HEK293 (cell line): ENCODE data around the gene GLI1.

Experiments used
- AEBP2 ChIP-seq: fragments of 450-650 bp; formaldehyde crosslinking; IDR thresholded peaks from 2 replicates; pipeline ENCODE4 v1.5.1; 2016; ENCODE audit warnings: missing biosample characterization, missing genetic modification characterization, borderline replicate concordance
- ATF2 ChIP-seq: fragments of 450-650 bp; formaldehyde crosslinking; IDR thresholded peaks from 2 replicates; pipeline ENCODE4 v1.5.1; 2016; ENCODE audit warnings: missing biosample characterization, missing genetic modification characterization, low read depth
- BCL11A ChIP-seq: fragments of 450-650 bp; formaldehyde crosslinking; IDR thresholded peaks from 2 replicates; pipeline ENCODE4 v1.5.1; 2016; ENCODE audit warnings: low read depth, missing biosample characterization, missing genetic modification characterization
- GLIS1 ChIP-seq: fragments of 450-650 bp; formaldehyde crosslinking; IDR thresholded peaks from 2 replicates; pipeline ENCODE4 v1.5.1; 2016; ENCODE audit warnings: missing biosample characterization, missing genetic modification characterization
- IKZF3 ChIP-seq: fragments of 450-650 bp; IDR thresholded peaks from 2 replicates; pipeline ENCODE4 v1.5.0; 2018; ENCODE audit warnings: missing biosample characterization, mild to moderate bottlenecking, missing genetic modification characterization, moderate library complexity
- KLF1 ChIP-seq: fragments of 450-650 bp; formaldehyde crosslinking; IDR thresholded peaks from 2 replicates; pipeline ENCODE4 v1.5.1; 2016; ENCODE audit warnings: missing biosample characterization, missing genetic modification characterization
- OSR2 ChIP-seq: fragments of 450-650 bp; formaldehyde crosslinking; IDR thresholded peaks from 2 replicates; pipeline ENCODE4 v1.5.1; 2016; ENCODE audit warnings: missing biosample characterization, missing genetic modification characterization
- SCRT2 ChIP-seq: fragments of 450-650 bp; formaldehyde crosslinking; IDR thresholded peaks from 2 replicates; pipeline ENCODE4 v1.5.1; 2016; ENCODE audit warnings: missing biosample characterization, missing genetic modification characterization
- ZEB2 ChIP-seq: fragments of 450-650 bp; formaldehyde crosslinking; IDR thresholded peaks from 2 replicates; pipeline ENCODE4 v1.5.1; 2016; ENCODE audit warnings: missing biosample characterization, missing genetic modification characterization
- ZNF157 ChIP-seq: fragments of 450-650 bp; formaldehyde crosslinking; IDR thresholded peaks from 2 replicates; pipeline ENCODE4 v1.5.1; 2016; ENCODE audit warnings: missing biosample characterization, missing genetic modification characterization
- ZNF16 ChIP-seq: fragments of 450-650 bp; formaldehyde crosslinking; IDR thresholded peaks from 2 replicates; pipeline ENCODE4 v1.5.1; 2016; ENCODE audit warnings: low read depth, missing biosample characterization, missing genetic modification characterization
- ZNF18 ChIP-seq: fragments of 450-650 bp; formaldehyde crosslinking; IDR thresholded peaks from 2 replicates; pipeline ENCODE4 v1.5.1; 2016; ENCODE audit warnings: missing biosample characterization, missing genetic modification characterization
- ZNF214 ChIP-seq: fragments of 450-650 bp; formaldehyde crosslinking; IDR thresholded peaks from 2 replicates; pipeline ENCODE4 v1.5.1; 2017; ENCODE audit warnings: missing biosample characterization, mild to moderate bottlenecking, missing genetic modification characterization, borderline replicate concordance
- ZNF324 ChIP-seq: fragments of 450-650 bp; formaldehyde crosslinking; IDR thresholded peaks from 2 replicates; pipeline ENCODE4 v1.5.1; 2016; ENCODE audit warnings: missing biosample characterization, missing genetic modification characterization
- ZNF394 ChIP-seq: fragments of 450-650 bp; formaldehyde crosslinking; IDR thresholded peaks from 2 replicates; pipeline ENCODE4 v1.5.1; 2016; ENCODE audit warnings: missing biosample characterization, missing genetic modification characterization, mild to moderate bottlenecking, moderate library complexity, borderline replicate concordance
- ZNF449 ChIP-seq: fragments of 450-650 bp; formaldehyde crosslinking; IDR thresholded peaks from 2 replicates; pipeline ENCODE4 v1.5.1; 2017; ENCODE audit warnings: missing biosample characterization, mild to moderate bottlenecking, missing genetic modification characterization, moderate library complexity
- ZNF555 ChIP-seq: fragments of 450-650 bp; formaldehyde crosslinking; conservative IDR thresholded peaks from 2 replicates; pipeline ENCODE4 v1.5.1; 2017; ENCODE audit warnings: missing biosample characterization, mild to moderate bottlenecking, missing genetic modification characterization, inconsistent platforms
- ZNF571 ChIP-seq: fragments of 450-650 bp; formaldehyde crosslinking; IDR thresholded peaks from 2 replicates; pipeline ENCODE4 v1.5.0; 2017; ENCODE audit warnings: missing biosample characterization, missing genetic modification characterization
- ZNF596 ChIP-seq: fragments of 450-650 bp; IDR thresholded peaks from 2 replicates; pipeline ENCODE4 v1.5.0; 2018; ENCODE audit warnings: missing biosample characterization, mild to moderate bottlenecking, missing genetic modification characterization, moderate library complexity
- ZNF654 ChIP-seq: fragments of 450-650 bp; formaldehyde crosslinking; IDR thresholded peaks from 2 replicates; pipeline ENCODE4 v1.5.1; 2016; ENCODE audit warnings: low read depth, missing biosample characterization, missing genetic modification characterization
- ZNF660 ChIP-seq: fragments of 450-650 bp; IDR thresholded peaks from 2 replicates; pipeline ENCODE4 v1.5.1; 2018; ENCODE audit warnings: missing biosample characterization, mild to moderate bottlenecking, missing genetic modification characterization
- ZNF664 ChIP-seq: fragments of 450-650 bp; formaldehyde crosslinking; IDR thresholded peaks from 2 replicates; pipeline ENCODE4 v1.5.1; 2016; ENCODE audit warnings: missing biosample characterization, missing genetic modification characterization
- ZXDB ChIP-seq: fragments of 450-650 bp; formaldehyde crosslinking; IDR thresholded peaks from 2 replicates; pipeline ENCODE4 v1.5.1; 2016; ENCODE audit warnings: missing biosample characterization, missing genetic modification characterization
- TF ChIP-seq, protein P1 (sequence below): fragments of 450-650 bp; formaldehyde crosslinking; IDR thresholded peaks from 2 replicates; pipeline ENCODE4 v1.5.1; 2016; ENCODE audit warnings: missing biosample characterization, missing genetic modification characterization
- TF ChIP-seq, protein P2 (sequence below): fragments of 450-650 bp; formaldehyde crosslinking; IDR thresholded peaks from 2 replicates; pipeline ENCODE4 v1.5.1; 2016; ENCODE audit warnings: missing biosample characterization, missing genetic modification characterization

Gene GLI1

DNA sequence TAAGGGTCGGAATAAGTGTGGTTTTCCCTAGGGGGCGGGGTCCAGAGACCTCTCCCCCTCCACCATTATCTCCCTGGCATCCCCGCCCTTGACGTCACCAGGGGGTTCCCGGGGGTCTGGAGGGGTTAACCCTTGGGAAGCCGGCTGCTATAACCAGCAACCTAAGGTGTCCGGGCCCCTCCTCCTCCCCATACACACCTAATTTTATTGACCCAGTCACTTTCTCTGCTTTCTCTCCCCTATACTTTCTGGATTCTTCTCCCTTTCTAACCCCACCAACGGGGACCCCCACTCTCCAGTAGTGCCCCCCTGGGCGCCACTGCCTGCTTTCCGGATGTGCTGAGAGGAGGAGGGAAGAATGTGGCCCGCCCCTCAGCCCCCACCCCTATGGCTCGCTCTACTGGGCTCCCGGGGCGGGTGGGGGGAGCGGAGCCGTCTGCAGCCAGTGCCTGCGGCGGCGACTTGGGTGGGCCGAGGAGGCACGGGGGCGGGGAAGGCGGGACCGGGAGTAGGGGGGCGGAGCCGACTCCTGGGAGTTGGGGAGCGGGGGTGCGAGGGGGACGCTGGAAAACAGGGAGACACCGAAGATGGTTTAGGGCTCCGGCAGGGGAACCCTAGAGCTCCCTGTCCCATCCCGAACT lies 1.8 kb downstream of the GLI1 start (continued):
- TF ChIP-seq, protein P1, sequence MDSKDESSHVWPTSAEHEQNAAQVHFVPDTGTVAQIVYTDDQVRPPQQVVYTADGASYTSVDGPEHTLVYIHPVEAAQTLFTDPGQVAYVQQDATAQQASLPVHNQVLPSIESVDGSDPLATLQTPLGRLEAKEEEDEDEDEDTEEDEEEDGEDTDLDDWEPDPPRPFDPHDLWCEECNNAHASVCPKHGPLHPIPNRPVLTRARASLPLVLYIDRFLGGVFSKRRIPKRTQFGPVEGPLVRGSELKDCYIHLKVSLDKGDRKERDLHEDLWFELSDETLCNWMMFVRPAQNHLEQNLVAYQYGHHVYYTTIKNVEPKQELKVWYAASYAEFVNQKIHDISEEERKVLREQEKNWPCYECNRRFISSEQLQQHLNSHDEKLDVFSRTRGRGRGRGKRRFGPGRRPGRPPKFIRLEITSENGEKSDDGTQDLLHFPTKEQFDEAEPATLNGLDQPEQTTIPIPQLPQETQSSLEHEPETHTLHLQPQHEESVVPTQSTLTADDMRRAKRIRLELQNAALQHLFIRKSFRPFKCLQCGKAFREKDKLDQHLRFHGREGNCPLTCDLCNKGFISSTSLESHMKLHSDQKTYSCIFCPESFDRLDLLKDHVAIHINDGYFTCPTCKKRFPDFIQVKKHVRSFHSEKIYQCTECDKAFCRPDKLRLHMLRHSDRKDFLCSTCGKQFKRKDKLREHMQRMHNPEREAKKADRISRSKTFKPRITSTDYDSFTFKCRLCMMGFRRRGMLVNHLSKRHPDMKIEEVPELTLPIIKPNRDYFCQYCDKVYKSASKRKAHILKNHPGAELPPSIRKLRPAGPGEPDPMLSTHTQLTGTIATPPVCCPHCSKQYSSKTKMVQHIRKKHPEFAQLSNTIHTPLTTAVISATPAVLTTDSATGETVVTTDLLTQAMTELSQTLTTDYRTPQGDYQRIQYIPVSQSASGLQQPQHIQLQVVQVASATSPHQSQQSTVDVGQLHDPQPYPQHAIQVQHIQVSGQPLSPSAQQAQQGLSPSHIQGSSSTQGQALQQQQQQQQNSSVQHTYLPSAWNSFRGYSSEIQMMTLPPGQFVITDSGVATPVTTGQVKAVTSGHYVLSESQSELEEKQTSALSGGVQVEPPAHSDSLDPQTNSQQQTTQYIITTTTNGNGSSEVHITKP (tag by site-specific recombination) = peak; percentile 94
- TF ChIP-seq OSR2 (tag by site-specific recombination) (peak; percentile 45), SCRT2 (tag by site-specific recombination) (no peak), ZEB2 (tag by site-specific recombination) (peak; percentile 90), ATF2 (peak; percentile 79), ZNF16 (tag by site-specific recombination) (no peak), ZNF394 (tag by site-specific recombination) (no peak), AEBP2 (tag by site-specific recombination) (no peak), ZNF654 (tag by site-specific recombination) (no peak), ZNF555 (tag by site-specific recombination) (no peak), ZNF571 (tag by site-specific recombination) (no peak), ZNF596 (tag by site-specific recombination) (peak; percentile 83), ZNF664 (tag by site-specific recombination) (no peak), GLIS1 (peak; percentile 96), ZNF214 (tag by site-specific recombination) (no peak), BCL11A (tag by site-specific recombination) (peak; percentile 55), ZNF157 (tag by site-specific recombination) (no peak), ZXDB (peak; percentile 38), KLF1 (tag by site-specific recombination) (peak; percentile 75), ZNF324 (peak; percentile 75), IKZF3 (tag by site-specific recombination) (peak; percentile 69; the same call in 1 of the 2 replicates), ZNF18 (tag by site-specific recombination) (0 out of 2 replicates have a peak, but pooled peaks have one; percentile 29), ZNF660 (no peak), ZNF449 (no peak)
- TF ChIP-seq, protein P2, sequence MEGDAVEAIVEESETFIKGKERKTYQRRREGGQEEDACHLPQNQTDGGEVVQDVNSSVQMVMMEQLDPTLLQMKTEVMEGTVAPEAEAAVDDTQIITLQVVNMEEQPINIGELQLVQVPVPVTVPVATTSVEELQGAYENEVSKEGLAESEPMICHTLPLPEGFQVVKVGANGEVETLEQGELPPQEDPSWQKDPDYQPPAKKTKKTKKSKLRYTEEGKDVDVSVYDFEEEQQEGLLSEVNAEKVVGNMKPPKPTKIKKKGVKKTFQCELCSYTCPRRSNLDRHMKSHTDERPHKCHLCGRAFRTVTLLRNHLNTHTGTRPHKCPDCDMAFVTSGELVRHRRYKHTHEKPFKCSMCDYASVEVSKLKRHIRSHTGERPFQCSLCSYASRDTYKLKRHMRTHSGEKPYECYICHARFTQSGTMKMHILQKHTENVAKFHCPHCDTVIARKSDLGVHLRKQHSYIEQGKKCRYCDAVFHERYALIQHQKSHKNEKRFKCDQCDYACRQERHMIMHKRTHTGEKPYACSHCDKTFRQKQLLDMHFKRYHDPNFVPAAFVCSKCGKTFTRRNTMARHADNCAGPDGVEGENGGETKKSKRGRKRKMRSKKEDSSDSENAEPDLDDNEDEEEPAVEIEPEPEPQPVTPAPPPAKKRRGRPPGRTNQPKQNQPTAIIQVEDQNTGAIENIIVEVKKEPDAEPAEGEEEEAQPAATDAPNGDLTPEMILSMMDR (tag by site-specific recombination) = no peak
